HEK293 (cell line): ENCODE measurements around the gene MDM2.

Experiments used
- SETDB1 ChIP-seq: IDR thresholded peaks from one replicate; pipeline ENCODE4 v1.6.1; 2017; ENCODE audit warnings: mild to moderate bottlenecking, low read length, moderate library complexity, mixed read lengths; ENCODE audit not compliant: insufficient read length
- ZNF350 ChIP-seq: fragments of 450-650 bp; formaldehyde crosslinking; IDR thresholded peaks from 2 replicates; pipeline ENCODE4 v1.5.0; 2017; ENCODE audit warnings: missing biosample characterization, mild to moderate bottlenecking, missing genetic modification characterization
- ZNF785 ChIP-seq: fragments of 450-650 bp; formaldehyde crosslinking; IDR thresholded peaks from 2 replicates; pipeline ENCODE4 v1.5.1; 2016; ENCODE audit warnings: missing biosample characterization, missing genetic modification characterization
- ZNF830 ChIP-seq: fragments of 450-650 bp; IDR thresholded peaks from 2 replicates; pipeline ENCODE4 v1.5.0; 2018; ENCODE audit warnings: missing biosample characterization, missing genetic modification characterization, low read depth, mild to moderate bottlenecking, moderate library complexity

GRCh38 chr12:68824597-68825250 lies 16.7 kb downstream of the MDM2 start:
- TF ChIP-seq ZNF785 (tag by site-specific recombination) (no peak), ZNF830 (tag by site-specific recombination) (no peak), ZNF350 (tag by site-specific recombination) (no peak), SETDB1 (no peak)
